H1 (cell line): Measurements from ENCODE around the gene SLFN14. TPM values are rescaled to one million over a fixed set of nuclear protein-coding genes. Genes with fewer than 3 reads are reported as not detected.

ENCODE experiments used
- EZH2 ChIP-seq: fragments of 200-600 bp; sonication (generic); IDR thresholded peaks from 2 replicates; pipeline ENCODE4 v1.7.1; 2012; ENCODE audit warnings: low read depth, mild to moderate bottlenecking, moderate library complexity, low read length, inconsistent platforms; ENCODE audit not compliant: severe bottlenecking
- NANOG ChIP-seq: IDR thresholded peaks from 2 replicates; pipeline ENCODE4 v1.6.1; 2011; ENCODE audit warnings: low read length, low read depth, mild to moderate bottlenecking, inconsistent platforms; ENCODE audit not compliant: insufficient read depth, poor library complexity, severe bottlenecking
- SP4 ChIP-seq: IDR thresholded peaks from 2 replicates; pipeline ENCODE4 v1.6.1; 2012; ENCODE audit warnings: low read length, inconsistent platforms
- SRF ChIP-seq: IDR thresholded peaks from 2 replicates; pipeline ENCODE4 v1.6.1; 2011; ENCODE audit warnings: mild to moderate bottlenecking, low read depth, low read length, moderate library complexity
- polyA plus RNA-seq, 7 experiments: library from polyadenylated mRNA; depleted of rRNA in 3 of 7; stranded (reverse) in 5 of 7; unstranded in 2 of 7; fragments of >200 nt in 5 of 7; fragments of 200-250 nt in 2 of 7; gene quantifications; 1 replicate in 5 of 7; 2 replicates in 1 of 7; 4 replicates in 1 of 7; pipeline versions ENCODE4 v1.2.1 to v1.2.3, GENCODE V29; 2011 to 2013; ENCODE audit warnings: missing spikeins in 2 of 7, mixed read lengths in 2 of 7
- total RNA-seq: library from RNA; stranded (reverse); fragmentation: NEBNext Ultra II Directional; extraction: Animal tissue kit (Norgen Biotek cat#: 25700); gene quantifications from 2 replicates; pipeline ENCODE4 v1.2.1, GENCODE V29; 2021

Gene SLFN14
- total and polyA plus RNA-seq, 2 of the 8 experiments (the other 6 are each of a cell fraction or from before 2014, with no cell fraction given) = 0.03 TPM; not detected in 1

DNA sequence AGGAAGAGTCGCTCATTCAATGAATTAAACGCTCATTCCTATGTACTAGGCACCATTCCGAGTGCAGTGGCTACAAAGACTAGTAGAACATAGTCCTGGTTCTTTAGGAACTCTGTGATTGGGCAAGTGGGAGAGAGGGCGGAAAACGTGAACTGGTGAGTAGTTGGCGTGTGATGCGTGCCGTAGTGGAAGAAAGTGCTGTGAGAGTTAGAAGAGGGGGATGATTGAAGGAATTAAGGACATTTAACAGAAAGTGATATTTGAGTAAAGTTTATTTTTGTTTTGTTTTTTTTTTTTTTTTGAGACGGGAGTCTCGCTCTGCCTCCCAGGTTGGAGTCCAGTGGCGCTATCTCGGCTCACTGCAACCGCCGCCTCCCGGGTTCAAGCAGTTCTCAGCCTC, 7.9 kb upstream of the SLFN14 start (continued):
- TF ChIP-seq EZH2 (no peak), SRF (no peak), SP4 (no peak), NANOG (no peak)
